Mucosa of rectum (tissue), 2 donors: ENCODE measurements around the gene FNIP2.
"Not testable (repeated sequence)": the region's sequence is repeated elsewhere in the genome, so short reads cannot be mapped to it uniquely, and the experiment has no call there.

Source experiments
- H3K27ac ChIP-seq, 2 donors: one replicate each; pipeline ENCODE4 v1.7.0; 2013; ENCODE audit warnings: inconsistent platforms in 2 of 2, low read depth in 2 of 2, low read length in 2 of 2
- H3K27me3 ChIP-seq, 2 donors: one replicate each; pipeline ENCODE4 v1.7.0; 2013; ENCODE audit warnings: low read length in 2 of 2; ENCODE audit not compliant: control insufficient read depth in 2 of 2, insufficient read depth in 2 of 2
- H3K36me3 ChIP-seq, 2 donors: one replicate each; pipeline ENCODE4 v1.7.0; 2013; ENCODE audit warnings: low read length in 2 of 2; ENCODE audit not compliant: control insufficient read depth in 2 of 2, insufficient read depth in 2 of 2
- H3K4me1 ChIP-seq, 2 donors: one replicate each; pipeline ENCODE4 v1.7.0; 2013; ENCODE audit warnings: low read length in 2 of 2, mild to moderate bottlenecking in 1 of 2; ENCODE audit not compliant: control insufficient read depth in 2 of 2, insufficient read depth in 2 of 2
- H3K4me3 ChIP-seq, 2 donors: one replicate each; pipeline ENCODE4 v1.7.0; 2013; ENCODE audit warnings: low read length in 2 of 2
- H3K9ac ChIP-seq, 2 donors: one replicate each; pipeline ENCODE4 v1.7.0; 2013; ENCODE audit warnings: low read length in 2 of 2, low read depth in 1 of 2, mild to moderate bottlenecking in 1 of 2
- H3K9me3 ChIP-seq, 2 donors: one replicate each; pipeline ENCODE4 v1.7.0; 2013; ENCODE audit warnings: low read length in 2 of 2; ENCODE audit not compliant: control insufficient read depth in 2 of 2
- donor health status: healthy.
- donor health status: Normal muscosa, but diverticular disease.

FNIP2 gene

GRCh38 chr4:158739600-158739999 lies 29.2 kb upstream of the FNIP2 start:
- no peak overlapping the region for H3K9ac ChIP-seq
- no peaks in the 10 kb centered on the region for H3K27me3 ChIP-seq
- H3K4me1 ChIP-seq = no peaks in the 10 kb centered on the region
- H3K9me3 ChIP-seq = no peaks in the 10 kb centered on the region
- no peak overlapping the region for H3K4me3 ChIP-seq
- H3K36me3 ChIP-seq = no peaks in the 10 kb centered on the region
- no peak overlapping the region for H3K27ac ChIP-seq

DNA sequence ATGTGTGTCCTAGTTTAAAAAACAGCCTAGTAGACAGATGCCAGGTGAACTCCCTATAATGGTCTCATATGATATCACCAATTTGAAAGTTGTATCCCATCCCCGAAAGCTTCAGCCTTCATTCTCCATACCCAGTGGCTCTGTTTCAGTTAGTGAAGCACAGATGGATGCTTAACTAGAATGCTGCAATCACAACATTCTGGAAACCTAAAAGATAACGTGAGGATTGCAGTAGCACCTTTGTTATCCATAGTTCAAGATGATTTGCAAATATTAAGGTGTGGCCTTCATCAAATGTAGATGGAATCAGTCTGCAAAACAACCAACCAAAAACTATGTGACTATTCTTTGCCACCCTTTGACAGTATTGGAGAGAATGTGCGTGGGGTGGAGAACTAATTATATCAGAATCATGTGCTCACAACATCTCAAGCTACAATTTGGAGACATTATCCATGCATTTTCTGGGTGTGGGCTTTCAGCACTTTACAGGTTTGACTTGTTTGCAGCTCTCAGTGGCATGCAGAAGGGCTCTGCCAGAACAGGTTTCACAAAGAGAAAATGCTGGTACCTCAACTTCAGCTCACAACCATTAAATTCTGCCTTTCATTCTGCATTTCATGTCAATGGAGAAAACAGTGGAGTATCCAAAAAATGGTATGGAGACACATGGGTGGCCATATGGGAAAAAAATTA lies 27.4 kb upstream of the FNIP2 start:
- H3K4me3 ChIP-seq = no peak overlapping the region
- H3K36me3 ChIP-seq = no peaks in the 10 kb centered on the region
- no peak overlapping the region for H3K9ac ChIP-seq
- no peaks in the 10 kb centered on the region for H3K9me3 ChIP-seq
- no peak overlapping the region for H3K27ac ChIP-seq
- H3K27me3 ChIP-seq = no peaks in the 10 kb centered on the region
- no peaks in the 10 kb centered on the region for H3K4me1 ChIP-seq

GRCh38 chr4:158746537-158746936 lies 22.3 kb upstream of the FNIP2 start:
- H3K27me3 ChIP-seq, H3K9me3 ChIP-seq, H3K36me3 ChIP-seq, H3K27ac ChIP-seq, H3K9ac ChIP-seq, H3K4me1 ChIP-seq, H3K4me3 ChIP-seq: not testable (repeated sequence)

DNA sequence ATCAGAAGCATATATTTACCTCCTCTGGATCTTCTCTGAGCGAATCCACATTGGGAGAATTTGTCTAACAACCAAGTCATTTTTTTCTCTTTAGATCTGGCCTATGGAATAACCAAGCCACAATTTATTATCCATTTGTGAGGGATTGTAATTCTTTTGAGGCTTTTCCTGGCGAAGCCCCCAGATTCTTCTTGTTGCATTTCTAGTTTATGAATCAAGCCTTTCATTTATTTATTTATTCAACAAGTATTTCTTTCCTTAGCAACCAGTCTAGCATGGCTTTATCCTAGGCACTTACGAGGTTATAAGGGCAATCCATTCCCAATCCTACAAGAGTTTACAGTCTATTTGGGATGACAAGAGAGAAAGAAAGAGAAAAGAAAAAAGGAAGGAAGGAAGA lies 18.4 kb upstream of the FNIP2 start:
- H3K9me3 ChIP-seq = no peaks in the 10 kb centered on the region
- H3K9ac ChIP-seq = no peak overlapping the region
- H3K36me3 ChIP-seq = no peaks in the 10 kb centered on the region
- no peaks in the 10 kb centered on the region for H3K27me3 ChIP-seq
- H3K4me3 ChIP-seq = no peak overlapping the region
- no peak overlapping the region for H3K27ac ChIP-seq
- H3K4me1 ChIP-seq = no peaks in the 10 kb centered on the region

DNA sequence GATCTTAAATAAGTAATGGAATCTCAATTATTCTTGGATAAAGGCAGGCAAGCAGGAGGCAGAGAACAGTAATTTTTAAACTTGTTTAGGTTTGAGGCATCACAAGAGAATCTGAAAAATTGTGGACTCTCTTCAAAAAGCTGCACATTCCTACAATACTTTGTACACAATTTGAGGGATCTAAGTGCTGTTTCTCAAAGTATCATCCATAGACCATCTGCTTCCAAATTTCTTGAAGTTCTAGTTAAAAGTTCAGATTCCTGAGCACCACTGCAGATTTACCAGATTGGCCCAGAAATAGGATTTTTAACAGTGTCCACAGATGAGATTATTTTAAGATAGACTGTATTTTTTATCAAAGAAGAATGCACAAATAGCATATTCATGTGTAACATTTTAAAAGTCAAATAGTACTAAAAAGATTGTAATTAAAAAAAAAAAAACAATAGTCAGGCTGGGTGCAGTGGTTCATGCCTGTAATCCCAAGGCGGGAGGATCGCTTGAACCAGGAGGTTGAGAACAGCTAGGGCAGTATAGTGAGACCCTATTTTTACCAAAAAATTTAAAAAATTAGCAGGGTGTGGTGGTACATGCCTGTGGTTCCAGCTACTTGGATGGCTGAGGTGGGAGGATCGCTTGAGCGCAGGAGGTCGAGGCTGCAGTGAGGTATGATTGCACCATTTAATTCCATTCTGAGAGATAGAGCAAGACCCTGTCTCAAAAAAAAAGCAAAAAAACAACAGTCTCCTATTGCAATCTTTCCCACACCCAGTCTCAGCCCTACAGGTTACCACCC lies 14.2 kb upstream of the FNIP2 start:
- H3K4me1 ChIP-seq = no peaks in the 10 kb centered on the region
- no peaks in the 10 kb centered on the region for H3K9me3 ChIP-seq
- no peak overlapping the region for H3K4me3 ChIP-seq
- no peak overlapping the region for H3K27ac ChIP-seq
- no peak overlapping the region for H3K9ac ChIP-seq
- H3K36me3 ChIP-seq = no peaks in the 10 kb centered on the region
- no peaks in the 10 kb centered on the region for H3K27me3 ChIP-seq

- H3K27ac ChIP-seq, H3K27me3 ChIP-seq, H3K4me3 ChIP-seq, H3K9ac ChIP-seq, H3K9me3 ChIP-seq, H3K36me3 ChIP-seq, H3K4me1 ChIP-seq: not testable (repeated sequence)
Observed at GRCh38 chr4:158755819-158756218, 13.0 kb upstream of the FNIP2 start.

DNA sequence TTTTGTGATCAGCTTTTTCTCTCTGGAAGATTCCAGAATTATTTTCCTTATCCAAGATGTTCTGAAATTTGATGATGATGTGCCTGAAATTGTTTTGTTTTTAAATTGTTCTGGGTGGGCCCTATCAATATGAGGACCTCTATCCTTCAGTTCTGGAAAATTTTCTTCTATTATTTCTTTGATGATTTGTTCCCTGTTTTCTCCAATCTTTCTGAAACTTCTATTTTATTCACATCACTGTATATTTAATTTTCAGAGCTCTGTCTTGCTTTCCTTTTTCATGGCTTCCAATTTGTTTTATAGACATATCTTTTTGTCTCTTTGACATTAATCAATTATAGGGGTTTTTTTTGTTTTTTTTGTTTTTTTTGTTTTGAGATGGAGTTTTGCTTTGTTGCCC lies 12.2 kb upstream of the FNIP2 start:
- Histone ChIP-seq H3K36me3 (no peaks in the 10 kb centered on the region), H3K4me3 (no peak overlapping the region), H3K27me3 (no peaks in the 10 kb centered on the region), H3K9ac (no peak overlapping the region), H3K27ac (no peak overlapping the region), H3K9me3 (no peaks in the 10 kb centered on the region), H3K4me1 (no peaks in the 10 kb centered on the region)

GRCh38 chr4:158758142-158758541 lies 10.7 kb upstream of the FNIP2 start:
- H3K27ac ChIP-seq = no peak overlapping the region
- H3K4me1 ChIP-seq = no peaks in the 10 kb centered on the region
- H3K36me3 ChIP-seq = no peaks in the 10 kb centered on the region
- no peak overlapping the region for H3K4me3 ChIP-seq
- no peaks in the 10 kb centered on the region for H3K9me3 ChIP-seq
- H3K9ac ChIP-seq = no peak overlapping the region
- no peaks in the 10 kb centered on the region for H3K27me3 ChIP-seq

DNA sequence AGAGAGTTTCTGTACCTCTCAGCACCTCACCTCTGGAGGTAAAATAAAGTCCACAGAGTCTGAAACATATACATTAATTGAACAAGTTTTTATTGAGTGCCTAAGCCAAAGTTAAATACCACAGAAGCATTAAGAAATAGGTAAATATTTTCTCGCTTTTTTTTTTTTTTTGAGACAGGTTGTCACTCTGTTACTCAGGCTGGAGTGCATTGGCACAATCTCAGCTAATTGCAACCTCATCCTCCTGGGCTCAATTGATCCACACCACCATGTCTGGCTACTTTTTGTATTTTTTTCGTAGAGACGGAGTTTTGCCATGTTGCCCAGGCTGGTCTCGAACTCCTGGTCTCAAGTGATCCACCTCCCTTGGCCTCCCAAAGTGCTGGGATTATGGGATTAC lies 10.1 kb upstream of the FNIP2 start:
- no peak overlapping the region for H3K27ac ChIP-seq
- H3K36me3 ChIP-seq = no peaks in the 10 kb centered on the region
- no peaks in the 10 kb centered on the region for H3K9me3 ChIP-seq
- no peaks in the 10 kb centered on the region for H3K4me1 ChIP-seq
- H3K4me3 ChIP-seq = no peak overlapping the region
- H3K9ac ChIP-seq = no peak overlapping the region
- H3K27me3 ChIP-seq = no peaks in the 10 kb centered on the region

DNA sequence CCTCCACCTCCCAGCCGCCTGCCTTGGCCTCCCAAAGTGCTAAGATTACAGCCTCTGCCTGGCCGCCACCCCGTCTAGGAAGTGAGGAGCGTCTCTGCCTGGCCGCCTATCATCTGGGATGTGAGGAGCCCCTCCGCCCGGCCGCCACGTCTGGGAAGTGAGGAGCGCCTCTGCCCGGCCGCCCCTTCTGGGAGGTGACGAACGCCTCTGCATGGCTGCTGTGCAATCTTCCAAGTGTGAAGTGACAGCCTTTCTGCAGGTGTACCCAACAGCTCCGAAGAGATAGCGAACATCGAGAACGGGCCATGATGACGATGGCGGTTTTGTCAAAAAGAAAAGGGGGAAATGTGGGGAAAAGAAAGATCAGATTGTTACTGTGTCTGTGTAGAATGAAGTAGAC lies 9.3 kb upstream of the FNIP2 start:
- not testable (repeated sequence) for H3K4me3 ChIP-seq, H3K27ac ChIP-seq, H3K36me3 ChIP-seq, H3K9me3 ChIP-seq, H3K9ac ChIP-seq, H3K27me3 ChIP-seq, H3K4me1 ChIP-seq
